GM18499 (cell line): ENCODE results near the gene CENPM.

Experiments
- ATAC-seq: cut with Tn5 transposase; IDR thresholded peaks from one replicate; pipeline ENCODE4 v1.9.1; 2021; ENCODE audit warnings: moderate number of reproducible peaks; ENCODE audit not compliant: insufficient read depth, unreplicated experiment

The CENPM gene

DNA sequence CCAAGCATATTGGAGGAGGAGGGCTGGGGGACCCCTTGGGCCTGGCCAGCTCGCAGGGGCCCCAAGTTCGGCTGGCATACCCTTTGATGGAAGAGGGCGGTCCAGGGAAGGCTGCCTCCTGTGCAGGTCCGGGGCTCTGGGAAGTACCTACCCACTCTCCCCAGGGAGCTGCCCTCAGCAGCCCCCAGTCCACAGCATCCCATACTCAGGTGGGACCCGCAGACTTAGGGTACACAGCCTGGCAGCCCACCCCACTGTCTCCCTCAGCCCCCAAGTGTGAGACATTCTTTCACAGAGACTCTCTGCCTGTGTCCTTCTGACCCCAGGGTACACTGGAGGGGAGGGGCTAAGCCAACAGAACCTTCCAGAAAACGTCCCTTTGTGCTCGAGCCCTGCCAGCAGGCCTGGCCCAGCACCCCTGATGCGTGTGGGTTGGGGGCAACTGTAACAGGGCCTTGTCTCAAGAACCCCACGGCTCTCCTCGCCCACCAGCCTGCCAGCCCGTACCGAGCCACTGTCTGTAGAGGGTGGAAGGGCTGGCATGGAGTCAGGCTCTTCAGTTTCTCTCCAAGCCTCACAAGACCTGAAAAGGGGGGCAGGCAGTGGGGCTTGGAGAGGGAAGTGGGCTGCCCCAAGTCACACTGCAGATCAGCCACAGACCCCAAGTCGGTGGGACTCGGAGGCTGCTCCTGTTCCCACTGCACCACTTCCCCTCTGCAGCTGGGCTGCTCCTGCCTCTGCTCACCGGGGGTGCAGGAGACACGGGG lies 13.4 kb downstream of the CENPM start:
- ATAC-seq: no peak

DNA sequence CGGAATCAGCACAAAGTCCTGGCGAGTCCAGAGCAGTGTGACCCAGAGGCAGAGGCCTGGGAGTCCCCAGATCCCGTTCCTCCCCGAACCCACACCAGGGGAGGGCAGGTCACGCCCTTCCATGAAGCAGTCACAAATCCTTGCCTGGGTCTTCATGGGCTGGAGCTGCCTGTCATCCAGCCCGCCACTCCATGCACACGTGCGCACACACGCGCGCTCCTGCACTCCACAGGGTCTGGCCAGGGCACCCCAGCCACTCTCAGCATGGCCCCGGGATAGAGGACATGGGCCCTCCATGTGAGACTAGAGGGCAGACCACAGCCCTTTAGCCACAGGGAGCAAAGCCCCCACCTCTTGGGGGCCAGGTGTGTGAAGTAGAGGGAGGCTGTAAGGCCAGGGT lies 14.6 kb downstream of the CENPM start:
- no peak for ATAC-seq

DNA sequence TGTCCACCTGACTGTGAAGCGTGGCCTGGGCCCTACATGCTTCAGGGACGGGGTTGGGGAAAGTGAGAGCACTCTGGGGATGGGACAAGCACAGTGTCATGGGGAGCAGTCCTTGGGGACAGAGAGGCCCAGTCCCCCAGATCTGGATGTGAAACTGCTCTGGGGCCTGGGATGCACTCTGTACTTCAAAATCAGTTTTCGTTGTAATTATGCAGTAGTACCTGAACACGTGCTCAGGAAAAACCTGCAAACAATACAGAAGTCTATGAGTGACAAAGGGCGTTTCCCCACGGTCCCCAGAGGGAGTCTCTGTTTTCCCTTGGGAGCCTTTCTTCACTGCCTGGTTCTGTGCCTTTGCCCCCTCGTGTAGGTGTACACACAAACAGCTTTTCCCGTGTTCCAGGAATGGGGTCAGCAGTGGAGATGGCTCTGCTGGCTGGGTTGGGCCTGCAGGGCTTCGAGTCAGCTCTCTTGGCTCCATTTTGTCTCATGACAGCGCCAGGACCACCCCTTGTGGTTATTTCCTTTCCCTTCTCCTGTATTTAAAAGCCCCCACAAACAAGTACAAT lies 15.2 kb downstream of the CENPM start:
- no peak for ATAC-seq

DNA sequence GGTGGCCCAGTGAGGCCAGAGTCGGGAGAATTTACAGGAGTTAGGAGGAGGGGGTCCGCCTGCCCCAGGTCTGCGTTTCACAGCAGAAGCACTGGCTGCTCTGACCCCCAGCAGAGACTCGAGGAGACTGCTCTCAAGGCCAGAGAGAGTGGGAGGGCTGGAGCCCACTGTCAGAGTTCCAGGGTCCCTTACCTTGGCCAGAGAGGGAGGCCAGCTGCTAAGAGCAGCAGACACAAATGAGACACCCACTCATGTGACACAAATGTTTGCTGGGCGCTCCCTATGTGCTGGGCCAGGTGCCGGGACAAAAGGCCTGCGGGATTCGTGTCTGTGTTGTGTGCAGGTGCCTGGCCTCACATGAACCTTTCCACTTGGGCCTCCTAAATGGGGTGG lies 17.5 kb downstream of the CENPM start:
- ATAC-seq: no peak

DNA sequence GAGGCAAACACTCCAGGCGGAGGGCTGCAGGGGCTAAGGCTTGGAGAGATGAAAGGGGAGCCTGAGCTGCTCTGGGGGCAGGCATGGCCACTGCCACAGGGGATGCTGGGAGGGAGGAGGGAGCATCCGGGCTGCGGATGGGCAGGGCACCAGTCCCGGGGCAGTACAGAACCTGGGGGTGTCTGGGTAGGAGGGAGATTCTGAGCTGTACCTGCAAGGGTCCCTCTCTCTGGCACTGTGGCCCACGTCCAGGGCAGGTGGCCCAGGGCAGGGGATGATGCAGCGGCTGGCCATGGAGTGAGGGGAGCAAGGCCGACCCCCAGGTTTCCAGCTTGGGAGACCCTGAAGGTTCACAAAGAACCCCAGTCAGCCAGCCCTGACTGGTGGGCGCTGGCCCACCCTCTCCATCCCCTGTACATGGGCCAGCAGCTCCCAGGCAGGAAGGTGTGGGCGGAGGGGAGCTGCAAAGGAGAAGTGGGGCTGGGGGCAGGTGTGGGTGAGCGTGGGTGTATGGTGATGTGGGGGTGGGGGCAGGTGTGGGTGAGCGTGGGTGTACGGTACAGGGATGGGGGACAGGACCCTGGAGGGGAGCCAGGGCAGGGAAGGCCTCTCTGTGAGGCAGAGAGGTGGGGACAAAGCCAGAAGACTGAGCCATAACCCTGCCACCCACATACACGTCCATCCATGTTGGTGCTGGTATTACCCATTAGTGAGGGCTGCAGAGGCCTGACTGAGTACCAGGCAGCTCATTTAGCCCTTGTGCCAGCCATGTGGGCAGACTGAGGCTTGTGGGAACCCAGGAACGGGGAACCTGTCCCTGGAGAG lies 18.1 kb downstream of the CENPM start:
- ATAC-seq: no peak

DNA sequence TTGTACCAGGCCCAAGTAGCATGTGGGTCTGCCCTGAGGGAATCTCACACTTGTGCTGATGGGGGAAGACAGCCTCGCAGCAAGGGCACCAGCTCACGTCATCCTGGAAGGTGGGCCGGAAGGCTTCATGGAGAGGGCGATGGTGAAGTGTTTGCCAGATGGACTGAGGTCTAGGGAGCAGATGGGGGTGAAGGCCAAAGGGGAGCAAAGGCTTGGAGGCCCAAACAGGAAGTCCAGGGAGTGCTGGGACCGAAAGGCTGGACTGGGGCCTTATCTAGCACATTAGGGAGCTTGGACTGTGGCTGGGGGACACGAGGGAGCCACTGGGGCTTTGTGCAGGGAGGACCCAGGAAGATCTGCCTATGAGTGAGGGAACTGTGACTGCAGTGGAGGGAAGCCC lies 19.1 kb downstream of the CENPM start:
- ATAC-seq: no peak

DNA sequence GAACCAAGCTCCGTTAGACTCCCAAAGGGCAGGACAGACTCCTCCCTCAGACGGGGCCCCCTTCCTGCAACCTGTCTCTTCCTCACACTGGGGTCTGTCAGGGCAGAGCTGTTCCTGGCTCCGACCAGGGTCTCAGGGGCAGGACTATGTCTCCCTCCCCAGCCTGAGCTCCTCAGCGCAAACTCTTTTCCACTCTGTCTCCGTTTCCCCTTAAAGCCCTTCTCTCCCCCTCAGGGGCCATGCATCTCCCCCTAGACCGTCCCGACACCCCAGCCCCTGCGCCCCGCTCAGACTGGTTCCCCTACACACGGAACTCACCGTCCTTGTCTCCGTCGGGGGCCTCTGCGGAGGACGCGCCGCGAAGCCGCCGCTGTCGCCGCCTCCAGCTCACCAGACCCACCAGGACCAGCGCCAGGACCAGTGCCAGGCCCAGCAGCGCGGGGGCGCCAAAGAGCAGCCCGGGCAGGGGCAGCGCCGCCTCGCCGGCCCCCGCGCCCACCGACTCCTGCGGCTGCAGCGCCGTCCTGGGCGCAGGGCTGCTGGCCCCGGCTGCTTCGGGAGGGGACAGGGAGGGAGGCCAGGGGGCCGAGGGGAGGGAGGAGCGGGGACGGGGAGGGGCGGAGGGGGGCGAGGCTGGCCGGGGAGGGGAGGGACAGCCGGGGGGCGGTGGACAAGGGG lies 21.0 kb downstream of the CENPM start:
- no peak for ATAC-seq

DNA sequence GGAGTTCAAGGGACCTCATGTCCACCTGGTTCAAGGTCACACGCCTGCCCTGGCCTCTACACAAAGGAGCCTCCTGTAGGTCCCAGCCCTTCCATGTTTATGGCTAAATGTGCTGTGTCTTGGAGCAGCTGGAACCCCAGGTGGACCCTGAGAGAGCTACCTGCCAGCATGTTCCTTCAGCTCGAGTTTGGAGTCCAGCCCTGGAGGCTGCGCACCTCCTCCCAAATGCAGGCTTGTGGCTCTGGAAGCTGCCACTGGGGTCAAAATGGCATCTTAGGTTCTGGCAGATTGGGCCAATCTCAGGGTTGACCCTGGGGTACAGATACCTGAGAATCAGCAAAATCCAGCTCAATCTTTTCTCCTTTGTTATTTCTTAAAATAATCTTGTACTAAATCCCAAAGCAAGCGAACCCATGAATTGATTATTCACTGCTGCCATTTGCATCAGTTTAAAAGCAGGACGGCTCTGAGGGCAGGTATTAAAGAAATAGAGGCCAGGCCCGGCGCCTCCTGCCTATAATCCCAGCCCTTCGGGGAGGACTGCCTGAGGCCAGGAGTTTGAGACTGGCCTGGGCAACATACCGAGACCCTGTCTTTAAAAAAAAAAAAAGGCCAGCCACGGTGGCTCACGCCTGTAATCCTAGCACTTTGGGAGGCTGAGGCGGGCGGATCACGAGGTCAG lies 23.2 kb downstream of the CENPM start:
- ATAC-seq: no peak

DNA sequence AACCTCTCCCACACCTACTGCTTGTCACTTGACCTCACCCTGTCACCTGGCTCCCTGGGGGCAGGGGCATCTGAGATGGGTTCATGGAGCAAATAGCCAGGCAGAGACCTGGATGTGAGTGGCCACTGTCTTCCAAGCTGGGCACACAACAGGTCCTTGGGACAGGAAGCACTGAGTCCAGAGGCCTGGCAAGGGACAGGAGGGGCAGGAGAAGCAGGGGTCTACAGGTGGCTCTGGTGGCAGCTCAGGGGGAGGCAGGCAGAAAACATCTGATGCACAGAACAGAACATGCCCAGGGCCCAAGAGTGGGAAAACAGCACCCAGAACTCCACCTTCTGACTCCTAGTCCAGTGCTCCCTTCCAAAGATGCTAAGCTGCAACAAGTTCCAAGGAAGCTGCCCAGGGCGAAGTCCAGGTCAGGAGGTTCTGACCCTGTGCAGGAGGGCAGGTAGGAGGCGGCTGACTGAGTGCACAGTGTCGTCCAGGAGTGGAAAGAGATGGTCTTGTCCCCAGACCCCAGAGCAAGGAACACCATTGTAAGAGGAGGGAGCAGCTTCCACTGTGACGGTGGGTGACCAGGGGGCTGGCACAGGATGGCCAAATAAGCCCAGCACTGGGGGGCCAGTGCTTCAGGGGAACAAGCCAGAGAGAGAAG lies 23.9 kb downstream of the CENPM start:
- ATAC-seq: no peak

DNA sequence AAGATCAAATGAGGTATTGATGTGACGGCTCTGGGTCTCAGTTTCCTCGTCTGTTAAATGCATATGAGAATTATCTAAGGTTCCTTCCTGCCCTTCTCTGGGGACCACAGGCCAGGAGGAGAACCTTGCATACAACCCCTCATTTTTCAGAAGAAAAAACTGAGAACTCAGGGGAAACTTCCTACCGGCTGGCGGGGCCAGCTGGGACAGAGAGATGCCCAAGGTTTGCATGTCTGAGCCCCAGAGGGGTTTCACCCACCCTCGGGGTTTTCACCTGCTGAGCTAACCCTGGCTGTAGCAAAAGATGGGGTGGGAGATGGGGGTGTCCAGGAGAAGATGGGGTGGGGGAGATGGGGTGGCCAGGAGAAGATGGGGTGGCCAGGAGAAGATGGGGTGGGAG lies 24.6 kb downstream of the CENPM start:
- no peak for ATAC-seq

DNA sequence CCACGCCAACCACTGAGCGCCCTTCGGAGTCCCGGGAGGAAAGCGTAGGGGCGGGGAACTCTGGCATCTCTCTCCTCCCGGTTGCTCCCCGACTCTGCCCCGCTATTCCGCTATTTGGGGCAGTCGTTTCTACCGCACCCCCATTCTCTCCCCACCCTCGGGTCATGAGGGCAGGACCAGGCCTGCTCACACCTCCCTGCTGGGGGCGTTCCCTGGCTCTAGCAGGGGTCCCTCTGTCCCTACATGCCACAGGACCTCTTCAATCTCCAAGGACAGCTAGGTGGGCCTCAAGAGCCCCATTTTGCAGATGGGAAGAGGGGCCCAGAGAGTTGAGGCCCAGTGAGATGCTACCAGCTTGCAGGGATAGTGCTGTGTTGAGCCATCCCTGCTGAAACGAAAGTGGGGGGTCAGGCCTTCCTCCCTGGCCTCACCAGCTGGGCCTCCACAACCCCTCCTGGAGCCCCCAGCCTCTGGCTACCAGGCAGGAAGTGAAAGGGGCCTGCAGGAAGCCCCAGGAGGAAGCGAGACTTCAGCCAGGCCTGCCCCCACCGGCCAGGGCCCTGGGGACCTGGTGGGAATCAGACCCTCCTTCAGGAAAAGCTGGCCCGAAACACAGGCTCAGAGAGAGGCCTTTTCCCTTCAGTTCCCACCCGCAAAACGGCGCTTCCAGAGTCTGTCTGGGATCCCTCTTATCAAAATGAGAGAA lies 26.5 kb downstream of the CENPM start:
- no peak for ATAC-seq

DNA sequence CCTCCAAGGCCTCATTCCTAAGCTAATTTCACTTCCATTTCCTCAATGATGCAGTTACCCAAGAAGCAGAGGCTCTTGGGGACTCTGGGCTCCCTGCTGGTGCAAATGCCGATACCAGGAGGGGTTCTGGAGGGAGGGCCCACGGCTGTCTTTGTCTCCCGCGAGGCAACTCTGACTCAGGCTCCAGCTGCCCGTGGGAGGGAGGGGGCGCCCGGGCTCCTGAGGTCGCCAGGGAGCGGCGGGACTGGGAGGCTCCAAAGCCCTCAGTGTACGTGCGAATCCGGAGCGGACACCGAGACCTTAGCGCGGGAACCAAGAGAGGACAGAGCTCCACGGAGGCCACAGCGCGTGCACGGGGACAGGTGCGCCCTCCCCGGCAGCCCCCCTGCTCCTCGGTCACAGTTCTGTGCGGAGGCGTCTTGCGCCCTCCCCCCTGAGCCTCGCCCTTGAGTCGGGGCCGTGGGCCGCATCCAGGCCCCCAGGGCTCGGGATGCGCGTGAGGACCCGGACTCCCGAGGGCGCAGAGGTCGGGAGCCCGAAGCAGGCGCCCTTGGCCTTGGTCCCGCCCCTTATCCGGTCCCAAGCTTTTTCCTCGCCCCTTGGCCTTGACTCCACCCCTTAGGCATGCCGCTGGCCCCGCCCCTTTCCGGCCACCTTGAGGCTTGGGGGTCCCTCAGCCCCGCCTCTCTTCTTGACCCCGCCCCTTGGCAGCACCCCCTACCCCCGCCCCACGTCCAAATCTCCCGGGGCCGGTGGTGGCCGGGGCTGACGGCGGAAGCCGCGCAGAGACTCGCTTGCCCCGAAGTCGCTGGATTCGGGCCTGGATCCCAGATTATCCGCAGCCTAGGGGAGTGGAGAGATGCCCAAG lies 27.4 kb downstream of the CENPM start:
- ATAC-seq: no peak

DNA sequence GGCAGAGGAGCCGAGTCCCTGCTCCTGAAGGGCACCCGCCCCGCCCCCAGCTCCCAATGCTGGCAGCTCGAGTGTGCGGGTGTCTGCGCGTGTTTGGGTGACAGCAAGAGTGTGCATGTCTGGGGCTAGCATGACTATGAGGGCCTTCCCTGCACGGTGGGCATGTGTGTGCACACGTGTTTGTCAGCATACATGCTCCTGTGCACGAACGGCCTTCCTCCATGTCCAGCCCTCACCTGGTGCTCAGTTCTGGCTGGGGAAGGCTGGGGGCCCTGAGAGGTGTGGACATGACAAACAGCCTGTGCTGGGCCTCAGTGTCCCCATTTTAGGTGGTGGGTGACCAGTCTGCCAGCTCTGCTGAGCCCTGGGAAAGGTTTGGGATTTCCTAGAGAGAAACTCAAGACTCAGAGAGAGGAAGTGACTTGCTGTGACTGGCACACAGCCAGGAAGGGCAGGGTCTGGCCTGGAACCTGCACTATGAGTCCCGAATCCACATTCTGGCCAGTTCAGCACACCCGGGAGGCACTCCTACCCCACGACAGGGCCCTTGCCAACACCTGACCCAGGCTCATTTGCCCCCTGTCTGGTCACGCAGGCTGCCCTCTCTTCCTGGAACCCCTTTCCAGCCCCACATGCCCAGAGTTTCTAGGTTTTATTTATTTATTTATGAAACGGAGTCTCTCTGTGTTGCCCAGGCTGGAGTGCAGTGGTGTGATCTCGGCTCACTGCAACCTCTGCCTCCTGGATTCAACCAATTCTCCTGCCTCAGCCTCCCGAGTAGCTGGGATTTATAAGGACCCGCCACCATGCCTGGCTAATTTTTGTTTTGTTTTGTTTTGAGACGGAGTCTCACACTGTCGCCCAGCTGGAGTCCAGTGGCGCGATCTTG lies 28.8 kb downstream of the CENPM start:
- no peak for ATAC-seq

DNA sequence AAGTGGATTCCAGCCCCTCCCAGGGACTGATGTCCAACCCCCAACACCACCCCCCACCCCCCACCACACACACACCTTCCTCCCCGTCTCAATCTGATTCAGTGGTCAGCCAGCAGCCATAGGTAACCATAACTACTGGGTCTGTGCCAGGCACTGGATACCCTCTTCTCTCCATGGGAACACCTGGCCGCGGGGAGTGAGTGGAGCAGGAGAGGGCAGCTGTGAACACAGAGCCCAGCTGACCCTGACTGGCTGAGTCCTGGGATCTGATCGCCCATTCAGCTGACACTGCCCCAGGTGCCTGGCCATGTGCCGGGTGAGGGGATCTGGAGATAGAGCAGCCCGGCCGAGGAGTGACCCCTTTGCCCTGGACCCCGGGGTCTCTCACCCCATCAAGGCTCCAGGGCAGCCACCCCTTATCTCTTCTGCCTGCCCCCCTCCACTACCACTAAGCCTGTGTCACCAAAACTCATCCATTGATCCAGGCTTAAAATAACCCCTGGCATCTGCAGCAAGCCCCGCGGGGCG lies 29.5 kb downstream of the CENPM start:
- no peak for ATAC-seq

DNA sequence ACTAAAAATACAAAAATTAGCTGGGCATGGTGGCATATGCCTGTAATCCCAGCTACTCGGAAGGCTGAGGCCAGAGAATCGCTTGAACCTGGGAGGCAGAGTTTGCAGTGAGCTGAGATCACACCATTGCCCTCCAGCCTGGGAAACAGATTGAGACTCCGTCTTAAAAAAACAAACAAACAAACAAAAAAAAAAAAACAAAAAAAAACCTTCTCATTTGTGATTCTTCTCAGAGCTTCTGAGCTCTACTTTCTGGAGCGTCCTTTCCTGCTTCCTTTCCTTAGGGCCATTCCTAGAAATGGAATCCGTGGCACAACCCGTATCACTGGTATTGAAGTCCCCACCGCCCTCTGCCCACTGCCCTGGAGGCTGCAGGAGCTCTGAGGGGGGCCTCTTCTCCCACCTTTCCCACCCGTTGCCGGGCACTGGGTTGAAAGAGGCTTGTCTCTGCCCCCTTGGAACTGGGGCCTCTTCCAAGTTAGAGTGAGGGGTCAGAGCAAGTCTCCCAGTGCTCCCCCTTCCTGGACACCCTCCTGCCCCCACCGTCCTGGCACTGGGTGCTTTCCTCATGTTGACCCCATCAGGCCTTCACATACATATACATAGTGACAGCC lies 30.1 kb downstream of the CENPM start:
- no peak for ATAC-seq

DNA sequence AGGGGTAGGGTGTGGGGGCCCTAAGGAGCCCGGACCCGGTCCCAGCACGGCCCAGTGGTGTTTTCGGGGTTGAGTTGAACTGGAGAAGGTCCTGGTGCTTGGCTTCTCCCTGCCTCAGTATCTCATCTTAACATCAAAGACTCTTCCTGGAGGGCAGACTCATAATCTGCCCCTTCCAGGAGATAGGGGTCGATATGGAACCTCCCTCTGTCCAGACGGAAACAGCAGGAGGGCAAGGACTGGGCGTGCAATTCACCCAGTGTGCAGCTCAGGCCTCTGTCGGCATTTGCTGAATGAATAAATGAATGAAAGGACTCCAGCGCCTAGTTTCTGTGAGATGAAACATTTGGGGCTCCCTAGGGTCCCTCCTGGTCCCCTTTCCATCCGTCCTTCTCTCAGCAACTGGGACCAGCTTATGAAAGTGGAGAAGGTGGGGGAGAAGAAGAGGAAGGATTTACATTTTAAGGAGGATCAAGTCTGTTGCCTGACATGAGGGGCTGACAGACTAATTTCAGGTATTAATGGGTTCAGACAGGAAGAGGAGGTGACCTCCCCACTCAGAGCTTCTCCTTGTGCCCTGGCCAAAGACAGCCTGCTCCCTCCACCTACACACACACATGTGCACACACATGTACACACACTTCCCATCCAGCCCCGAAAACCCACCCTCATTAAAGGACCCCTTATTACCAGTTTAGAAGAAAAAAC lies 31.0 kb downstream of the CENPM start:
- ATAC-seq: no peak
